ENCODE results near the gene SPIRE1.

DNA sequence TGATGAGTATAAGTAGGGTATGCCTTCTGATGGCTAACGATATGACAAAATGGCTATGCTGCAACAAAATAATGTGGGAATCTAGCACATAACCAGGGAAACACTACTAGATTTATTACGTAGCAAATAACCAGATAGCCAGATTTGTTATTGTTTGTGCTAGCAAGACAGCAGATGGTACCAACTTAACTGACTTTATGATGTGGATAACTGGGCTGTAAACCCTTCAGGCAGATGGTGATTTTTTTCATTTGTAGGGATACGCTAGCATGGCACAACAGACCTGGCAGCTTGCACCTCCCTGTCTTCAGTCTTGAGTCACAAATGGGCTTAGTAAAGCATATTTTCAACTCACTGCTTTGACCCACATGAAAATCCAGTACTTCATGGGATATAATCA is 201.5 kb downstream of the SPIRE1 start:
- TF ChIP-seq CTCF (conservative IDR thresholded peaks at IDR 0.05) = no peak
- TF ChIP-seq EZH2 (IDR thresholded peaks at IDR 0.05; ENCODE audit: low read depth) = no peak

Measured in PC-9 (cell line).